ENCODE measurements around the gene SH3RF3.

DNA sequence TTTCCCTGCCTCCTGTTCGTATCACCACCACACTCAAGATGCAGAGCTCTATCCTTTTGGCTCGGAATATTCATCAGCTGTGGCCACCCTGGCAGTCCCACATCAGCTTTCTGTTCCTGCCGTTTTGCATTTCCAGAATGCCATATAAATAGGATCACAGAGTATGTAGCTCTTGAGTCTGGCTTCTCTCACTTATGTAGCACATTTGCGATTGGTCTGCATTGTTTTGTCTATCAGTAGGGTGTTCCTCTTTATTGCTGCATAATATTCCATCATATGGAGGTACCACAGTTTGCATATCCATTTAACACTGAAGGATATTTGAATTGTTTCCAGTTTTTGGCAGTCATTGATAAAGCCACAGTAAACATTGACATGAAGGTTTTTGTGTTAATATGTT is 104.6 kb downstream of the SH3RF3 start:
- no peak for TF ChIP-seq ZNF274 (IDR thresholded peaks at IDR 0.05; ENCODE audit: low read depth, low read length)
- no peak for TF ChIP-seq YY1 (IDR thresholded peaks at IDR 0.05; ENCODE audit: insufficient read depth, insufficient read length)

Data from NT2/D1 (cell line).